HCEC 1CT (cell line): Measurements from ENCODE around the gene TBL1X.
A peak's percentile ranks its signal among the peaks of the same experiment; 100 is the strongest.
"Not testable (repeated sequence)": the region's sequence is repeated elsewhere in the genome, so short reads cannot be mapped to it uniquely, and the experiment has no call there.

ENCODE experiments used
- DNase-seq: peaks from one replicate; pipeline ENCODE4 v3.0.0-alpha.2; 2017

The TBL1X gene

GRCh38 chrX:9500584-9500983, 35.7 kb downstream of the TBL1X start:
- no peak for DNase-seq

GRCh38 chrX:9501362-9501761, 36.5 kb downstream of the TBL1X start:
- no peak for DNase-seq

- no peak for DNase-seq
These were observed 38.4 kb downstream of the TBL1X start for GRCh38 chrX:9503261-9503660.

- DNase-seq = no peak
These were observed 45.5 kb downstream of the TBL1X start for GRCh38 chrX:9510366-9510765.

- no peak for DNase-seq
These were observed 46.1 kb downstream of the TBL1X start for GRCh38 chrX:9510980-9511379.

GRCh38 chrX:9515489-9515888, 50.6 kb downstream of the TBL1X start:
- no peak for DNase-seq

GRCh38 chrX:9515973-9516538, 51.2 kb downstream of the TBL1X start:
- DNase-seq = no peak

GRCh38 chrX:9516635-9517034, 51.8 kb downstream of the TBL1X start:
- DNase-seq = no peak

GRCh38 chrX:9518051-9518450, 53.2 kb downstream of the TBL1X start:
- DNase-seq = no peak

GRCh38 chrX:9518889-9519288, 54.0 kb downstream of the TBL1X start:
- DNase-seq = no peak

- DNase-seq = no peak
These were observed 54.8 kb downstream of the TBL1X start for GRCh38 chrX:9519546-9520216.

- DNase-seq = no peak
These were observed 55.3 kb downstream of the TBL1X start for GRCh38 chrX:9520217-9520590.

- no peak for DNase-seq
These were observed 57.7 kb downstream of the TBL1X start for GRCh38 chrX:9522378-9523155.

GRCh38 chrX:9525511-9526248, 60.8 kb downstream of the TBL1X start:
- DNase-seq = no peak

GRCh38 chrX:9526965-9527364, 62.1 kb downstream of the TBL1X start:
- DNase-seq = no peak

- DNase-seq = no peak
These were observed 63.6 kb downstream of the TBL1X start for GRCh38 chrX:9528498-9528897.

- DNase-seq = no peak
These were observed 64.4 kb downstream of the TBL1X start for GRCh38 chrX:9529223-9529622.

- peak; percentile 85 for DNase-seq
These were observed 66.0 kb downstream of the TBL1X start for GRCh38 chrX:9530848-9531274.

- no peak for DNase-seq
These were observed 67.5 kb downstream of the TBL1X start for GRCh38 chrX:9532349-9532748.

GRCh38 chrX:9533611-9534010, 68.8 kb downstream of the TBL1X start:
- no peak for DNase-seq

GRCh38 chrX:9534686-9535085, 69.8 kb downstream of the TBL1X start:
- DNase-seq = no peak

- no peak for DNase-seq
These were observed 70.2 kb downstream of the TBL1X start for GRCh38 chrX:9535101-9535500.

- not testable (repeated sequence) for DNase-seq
These were observed 71.3 kb downstream of the TBL1X start for GRCh38 chrX:9536156-9536555.

- no peak for DNase-seq
These were observed 72.9 kb downstream of the TBL1X start for GRCh38 chrX:9537781-9538180.
